H9 (cell line): Measurements from ENCODE around the gene DAPK1. TPM values are rescaled to one million over a fixed set of nuclear protein-coding genes. Genes with fewer than 3 reads are reported as not detected.

Experiments used
- DNase-seq: peaks from one replicate; pipeline ENCODE4 v3.0.0-alpha.2; 2017
- H2AFZ ChIP-seq: one replicate; pipeline ENCODE4 v1.6.1; 2013; ENCODE audit warnings: mild to moderate bottlenecking, low read length, control low read depth, moderate library complexity
- H2AK5ac ChIP-seq: 2 replicates; pipeline ENCODE4 v1.6.1; 2013; ENCODE audit warnings: low read length, control low read depth, mixed read lengths; ENCODE audit not compliant: insufficient read length
- H2BK120ac ChIP-seq: one replicate; pipeline ENCODE4 v1.6.1; 2013; ENCODE audit warnings: low read depth, mild to moderate bottlenecking, low read length, control low read depth, inconsistent platforms; ENCODE audit not compliant: poor library complexity, severe bottlenecking
- H2BK12ac ChIP-seq: 2 replicates; pipeline ENCODE4 v1.6.1; 2013; ENCODE audit warnings: low read length, control low read depth, mixed read lengths, low read depth; ENCODE audit not compliant: insufficient read length
- H2BK15ac ChIP-seq: 2 replicates; pipeline ENCODE4 v1.6.1; 2013; ENCODE audit warnings: low read depth, low read length, control low read depth
- H2BK20ac ChIP-seq: one replicate; pipeline ENCODE4 v1.6.1; 2013; ENCODE audit warnings: low read depth, mild to moderate bottlenecking, low read length, control low read depth, inconsistent platforms; ENCODE audit not compliant: poor library complexity, severe bottlenecking
- H2BK5ac ChIP-seq: 2 replicates; pipeline ENCODE4 v1.6.1; 2013; ENCODE audit warnings: low read length, control low read depth, mixed read lengths; ENCODE audit not compliant: insufficient read length
- H3K14ac ChIP-seq: 2 replicates; pipeline ENCODE4 v1.6.1; 2013; ENCODE audit warnings: low read length, control low read depth; ENCODE audit not compliant: insufficient read depth
- H3K18ac ChIP-seq: 2 replicates; pipeline ENCODE4 v1.6.1; 2013; ENCODE audit warnings: low read depth, mild to moderate bottlenecking, mixed read lengths, low read length, control low read depth; ENCODE audit not compliant: insufficient read length
- H3K23ac ChIP-seq: 2 replicates; pipeline ENCODE4 v1.6.1; 2013; ENCODE audit warnings: low read length, control low read depth, mixed read lengths, low read depth; ENCODE audit not compliant: insufficient read length
- H3K23me2 ChIP-seq: 2 replicates; pipeline ENCODE4 v1.6.1; 2013; ENCODE audit warnings: low read depth, mild to moderate bottlenecking, mixed read lengths, low read length, control low read depth; ENCODE audit not compliant: insufficient read length, poor library complexity, severe bottlenecking
- H3K27ac ChIP-seq: 2 replicates; pipeline ENCODE4 v1.5.1; 2013; ENCODE audit warnings: low read length, control low read depth, mixed read lengths, low read depth; ENCODE audit not compliant: insufficient read length
- H3K27me3 ChIP-seq: 2 replicates; pipeline ENCODE4 v1.6.1; 2013; ENCODE audit warnings: low read length, control low read depth, inconsistent platforms; ENCODE audit not compliant: insufficient read depth
- H3K4ac ChIP-seq: 2 replicates; pipeline ENCODE4 v1.6.1; 2013; ENCODE audit warnings: low read depth, mild to moderate bottlenecking, control low read depth, inconsistent platforms, low read length, moderate library complexity
- H3K4me1 ChIP-seq: 2 replicates; pipeline ENCODE4 v1.6.1; 2013; ENCODE audit warnings: low read length, control low read depth, inconsistent platforms; ENCODE audit not compliant: insufficient read depth
- H3K4me2 ChIP-seq: 2 replicates; pipeline ENCODE4 v1.6.1; 2013; ENCODE audit warnings: low read length, control low read depth, mixed read lengths; ENCODE audit not compliant: insufficient read length, insufficient read depth
- H3K56ac ChIP-seq: 2 replicates; pipeline ENCODE4 v1.6.1; 2013; ENCODE audit warnings: low read depth, mild to moderate bottlenecking, mixed read lengths, low read length, control low read depth; ENCODE audit not compliant: insufficient read length
- H3K79me1 ChIP-seq: 2 replicates; pipeline ENCODE4 v1.6.1; 2013; ENCODE audit warnings: low read depth, mild to moderate bottlenecking, moderate library complexity, low read length, control low read depth, inconsistent platforms; ENCODE audit not compliant: insufficient read depth, poor library complexity, severe bottlenecking
- H3K79me2 ChIP-seq: 2 replicates; pipeline ENCODE4 v1.6.1; 2013; ENCODE audit warnings: low read length, control low read depth, inconsistent platforms; ENCODE audit not compliant: insufficient read depth
- H3K9ac ChIP-seq: 2 replicates; pipeline ENCODE4 v1.6.1; 2013; ENCODE audit warnings: low read length, control low read depth, mixed read lengths; ENCODE audit not compliant: insufficient read length; ENCODE audit errors: extremely low read depth
- H3K9me3 ChIP-seq: one replicate; pipeline ENCODE4 v1.6.1; 2013; ENCODE audit warnings: low read depth, low read length, inconsistent platforms; ENCODE audit not compliant: control insufficient read depth
- H3T11ph ChIP-seq: one replicate; pipeline ENCODE4 v1.6.1; 2013; ENCODE audit warnings: mild to moderate bottlenecking, low read length, control low read depth, inconsistent platforms
- H4K20me1 ChIP-seq: one replicate; pipeline ENCODE4 v1.6.1; 2013; ENCODE audit not compliant: control insufficient read depth, insufficient read length, insufficient read depth
- H4K5ac ChIP-seq: 2 replicates; pipeline ENCODE4 v1.6.1; 2013; ENCODE audit warnings: low read depth, mild to moderate bottlenecking, mixed read lengths, low read length, control low read depth; ENCODE audit not compliant: insufficient read length
- H4K8ac ChIP-seq: replicated peaks from 2 replicates; pipeline ENCODE4 v1.6.1; 2013; ENCODE audit warnings: low read length, control low read depth, mixed read lengths, low read depth; ENCODE audit not compliant: insufficient read length
- H4K91ac ChIP-seq: 2 replicates; pipeline ENCODE4 v1.6.1; 2013; ENCODE audit warnings: low read depth, mild to moderate bottlenecking, moderate library complexity, mixed read lengths, low read length, control low read depth; ENCODE audit not compliant: insufficient read length
- H3K27ac Mint-ChIP-seq, 3 experiments: 2 replicates in 2 of 3; 3 replicates in 1 of 3; pipeline ENCODE4 v1.8.0; 2020 to 2021; ENCODE audit warnings: mixed read lengths in 3 of 3, mild to moderate bottlenecking in 1 of 3, moderate library complexity in 1 of 3
- H3K27me3 Mint-ChIP-seq: 2 replicates; pipeline ENCODE4 v1.8.0; 2021; ENCODE audit warnings: low read depth, mild to moderate bottlenecking, moderate library complexity, mixed read lengths
- H3K36me3 Mint-ChIP-seq, 3 experiments: 2 replicates in 2 of 3; 3 replicates in 1 of 3; pipeline ENCODE4 v1.8.0; 2020 to 2021; ENCODE audit warnings: low read depth in 3 of 3, mixed read lengths in 3 of 3; ENCODE audit not compliant: insufficient read depth in 1 of 3
- H3K4me1 Mint-ChIP-seq, 2 experiments: 2 replicates each; pipeline ENCODE4 v1.8.0; 2020; ENCODE audit warnings: mixed read lengths in 2 of 2
- H3K4me3 Mint-ChIP-seq, 2 experiments: 2 replicates in 1 of 2; 3 replicates in 1 of 2; pipeline ENCODE4 v1.8.0; 2020 to 2021; ENCODE audit warnings: mild to moderate bottlenecking in 2 of 2, mixed read lengths in 2 of 2, moderate library complexity in 1 of 2
- H3K9me3 Mint-ChIP-seq, 2 experiments: 2 replicates in 1 of 2; 3 replicates in 1 of 2; pipeline ENCODE4 v1.8.0; 2020; ENCODE audit warnings: mild to moderate bottlenecking in 2 of 2, mixed read lengths in 2 of 2, moderate library complexity in 1 of 2
- WGBS: extraction: QIAGEN DNeasy Blood & Tissue Kit; methylation state at CpG from one replicate; pipeline ENCODE4 v1.1.7; 2013; ENCODE audit warnings: missing lambda C conversion rate, low lambda C conversion rate, mixed read lengths; ENCODE audit not compliant: insufficient read length; ENCODE audit errors: extremely low coverage; 5-methylcytosine and 5-hydroxymethylcytosine counted together
- total RNA-seq: library from RNA; stranded (reverse); gene quantifications from 2 replicates; pipeline ENCODE4 v1.2.1, GENCODE V29; 2021
- TF ChIP-seq, protein P1 (sequence below): fragments of 200-600 bp; sonication (generic); conservative IDR thresholded peaks from 3 replicates; pipeline ENCODE4 v1.8.0; 2021; ENCODE audit warnings: antibody characterized with exemption, mild to moderate bottlenecking

DAPK1 gene
- total RNA-seq, 1 experiment from 2014 or later, result 79.4 TPM

DNA sequence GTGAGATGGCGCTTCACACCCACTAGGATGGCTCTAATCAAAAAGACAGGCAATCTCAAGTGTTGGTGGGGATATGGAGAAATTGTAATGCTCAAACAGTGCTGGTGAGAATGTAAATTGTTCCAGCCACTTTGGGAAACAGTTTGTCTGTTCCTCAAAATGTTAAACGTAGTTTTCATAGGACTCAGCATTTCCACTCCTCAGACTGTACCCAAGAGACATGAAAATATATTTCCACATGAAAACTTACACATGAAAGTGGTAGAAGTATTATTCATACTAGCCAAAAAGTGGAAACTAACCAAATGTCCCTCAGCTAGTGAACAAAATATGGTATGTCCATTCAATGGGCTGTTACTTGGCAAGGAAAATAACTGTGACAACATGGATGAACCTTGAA lies 120.6 kb downstream of the DAPK1 start:
- H3K27ac Mint-ChIP-seq, result no peak overlapping the region
- Histone ChIP-seq H2AK5ac (no peak overlapping the region), H4K91ac (no peak overlapping the region), H3K9me3 (no peaks in the 10 kb centered on the region), H4K5ac (no peak overlapping the region), H3K14ac (no peak overlapping the region), H4K8ac (no peak overlapping the region), H2BK15ac (no peak overlapping the region), H2BK20ac (no peak overlapping the region), H3K23ac (no peak overlapping the region), H4K20me1 (no peaks in the 10 kb centered on the region), H3K79me1 (no peaks in the 10 kb centered on the region), H3K23me2 (no peaks in the 10 kb centered on the region), H3K27me3 (no peaks in the 10 kb centered on the region), H3T11ph (no peak overlapping the region), H2BK12ac (no peak overlapping the region), H3K79me2 (peaks cover 3% of the 10 kb centered on the region; the same call in 1 of the 2 replicates), H2AFZ (no peak overlapping the region), H3K4ac (no peak overlapping the region), H2BK5ac (no peak overlapping the region), H3K4me1 (peaks cover 4% of the 10 kb centered on the region), H2BK120ac (no peak overlapping the region), H3K18ac (no peak overlapping the region), H3K27ac (no peak overlapping the region), H3K56ac (no peak overlapping the region), H3K9ac (no peak overlapping the region), H3K4me2 (no peak overlapping the region)
- peaks cover 53 to 60% (median 57%) of the 10 kb centered on the region in 3 experiments for H3K36me3 Mint-ChIP-seq
- no peaks in the 10 kb centered on the region for H3K27me3 Mint-ChIP-seq
- no CpG with 5 or more reads among the region's 2 CpGs for WGBS
- no peak for DNase-seq
- TF ChIP-seq, protein P1, sequence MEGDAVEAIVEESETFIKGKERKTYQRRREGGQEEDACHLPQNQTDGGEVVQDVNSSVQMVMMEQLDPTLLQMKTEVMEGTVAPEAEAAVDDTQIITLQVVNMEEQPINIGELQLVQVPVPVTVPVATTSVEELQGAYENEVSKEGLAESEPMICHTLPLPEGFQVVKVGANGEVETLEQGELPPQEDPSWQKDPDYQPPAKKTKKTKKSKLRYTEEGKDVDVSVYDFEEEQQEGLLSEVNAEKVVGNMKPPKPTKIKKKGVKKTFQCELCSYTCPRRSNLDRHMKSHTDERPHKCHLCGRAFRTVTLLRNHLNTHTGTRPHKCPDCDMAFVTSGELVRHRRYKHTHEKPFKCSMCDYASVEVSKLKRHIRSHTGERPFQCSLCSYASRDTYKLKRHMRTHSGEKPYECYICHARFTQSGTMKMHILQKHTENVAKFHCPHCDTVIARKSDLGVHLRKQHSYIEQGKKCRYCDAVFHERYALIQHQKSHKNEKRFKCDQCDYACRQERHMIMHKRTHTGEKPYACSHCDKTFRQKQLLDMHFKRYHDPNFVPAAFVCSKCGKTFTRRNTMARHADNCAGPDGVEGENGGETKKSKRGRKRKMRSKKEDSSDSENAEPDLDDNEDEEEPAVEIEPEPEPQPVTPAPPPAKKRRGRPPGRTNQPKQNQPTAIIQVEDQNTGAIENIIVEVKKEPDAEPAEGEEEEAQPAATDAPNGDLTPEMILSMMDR, result no peak
- no peaks in the 10 kb centered on the region; a peak in 1 of 5 replicates for H3K9me3 Mint-ChIP-seq
- H3K4me3 Mint-ChIP-seq, result no peak overlapping the region
- peaks cover 47 to 51% of the 10 kb centered on the region in 2 experiments for H3K4me1 Mint-ChIP-seq
